ENCODE measurements around the gene RAPGEF6. TPM values are rescaled to one million over a fixed set of nuclear protein-coding genes. Genes with fewer than 3 reads are reported as not detected.

RAPGEF6 gene
- total RNA-seq, 1 donor from 2014 or later, result 16.9 TPM

GRCh38 chr5:131538177-131538593, 96.8 kb downstream of the RAPGEF6 start:
- Mint-ChIP-seq H3K4me1 (ENCODE audit: unreplicated experiment) (peaks cover 6% of the 10 kb centered on the region), H3K9me3 (ENCODE audit: unreplicated experiment) (no peaks in the 10 kb centered on the region), H3K27ac (ENCODE audit: unreplicated experiment) (no peak overlapping the region), H3K36me3 (ENCODE audit: low read depth, unreplicated experiment) (no peaks in the 10 kb centered on the region), H3K27me3 (ENCODE audit: unreplicated experiment) (no peaks in the 10 kb centered on the region), H3K4me3 (ENCODE audit: unreplicated experiment) (no peak overlapping the region)
- TF ChIP-seq CTCF (IDR thresholded peaks at IDR 0.05; ENCODE audit: unreplicated experiment), result no peak
- DNase-seq (ENCODE audit: low spot score), result no peak

- H3K27ac Mint-ChIP-seq (ENCODE audit: unreplicated experiment), result no peak overlapping the region
- TF ChIP-seq CTCF (IDR thresholded peaks at IDR 0.05; ENCODE audit: unreplicated experiment), result no peak
Measured at GRCh38 chr5:131536850-131537448, 98.1 kb downstream of the RAPGEF6 start.

GRCh38 chr5:131536211-131536826, 98.7 kb downstream of the RAPGEF6 start:
- Mint-ChIP-seq H3K9me3 (ENCODE audit: unreplicated experiment) (no peaks in the 10 kb centered on the region), H3K4me3 (ENCODE audit: unreplicated experiment) (no peak overlapping the region), H3K27ac (ENCODE audit: unreplicated experiment) (no peak overlapping the region), H3K27me3 (ENCODE audit: unreplicated experiment) (peaks cover 1% of the 10 kb centered on the region), H3K4me1 (ENCODE audit: unreplicated experiment) (peaks cover 15% of the 10 kb centered on the region), H3K36me3 (ENCODE audit: low read depth, unreplicated experiment) (no peaks in the 10 kb centered on the region)
- no peak for TF ChIP-seq CTCF (IDR thresholded peaks at IDR 0.05; ENCODE audit: unreplicated experiment)
- DNase-seq (ENCODE audit: low spot score), result no peak

More at GRCh38 chr5:131536850-131537448, 98.1 kb downstream of the RAPGEF6 start:
- no peak for DNase-seq (ENCODE audit: low spot score)
- no peaks in the 10 kb centered on the region for H3K9me3 Mint-ChIP-seq (ENCODE audit: unreplicated experiment)
- H3K36me3 Mint-ChIP-seq (ENCODE audit: low read depth, unreplicated experiment), result no peaks in the 10 kb centered on the region
- no peak overlapping the region for H3K4me3 Mint-ChIP-seq (ENCODE audit: unreplicated experiment)
- peaks cover 1% of the 10 kb centered on the region for H3K27me3 Mint-ChIP-seq (ENCODE audit: unreplicated experiment)
- peaks cover 15% of the 10 kb centered on the region for H3K4me1 Mint-ChIP-seq (ENCODE audit: unreplicated experiment)

- Mint-ChIP-seq H3K27me3 (ENCODE audit: unreplicated experiment) (peaks cover 1% of the 10 kb centered on the region), H3K4me1 (ENCODE audit: unreplicated experiment) (peaks cover 18% of the 10 kb centered on the region), H3K27ac (ENCODE audit: unreplicated experiment) (no peak overlapping the region), H3K9me3 (ENCODE audit: unreplicated experiment) (no peaks in the 10 kb centered on the region), H3K4me3 (ENCODE audit: unreplicated experiment) (no peak overlapping the region), H3K36me3 (ENCODE audit: low read depth, unreplicated experiment) (no peaks in the 10 kb centered on the region)
- TF ChIP-seq CTCF (IDR thresholded peaks at IDR 0.05; ENCODE audit: unreplicated experiment), result no peak
- DNase-seq (ENCODE audit: low spot score), result no peak
Measured at GRCh38 chr5:131534974-131535373, 100.1 kb downstream of the RAPGEF6 start.

- TF ChIP-seq CTCF (IDR thresholded peaks at IDR 0.05; ENCODE audit: unreplicated experiment), result no peak
- H3K36me3 Mint-ChIP-seq (ENCODE audit: low read depth, unreplicated experiment), result no peaks in the 10 kb centered on the region
- no peak for DNase-seq (ENCODE audit: low spot score)
- H3K27ac Mint-ChIP-seq (ENCODE audit: unreplicated experiment), result no peak overlapping the region
- peaks cover 18% of the 10 kb centered on the region for H3K4me1 Mint-ChIP-seq (ENCODE audit: unreplicated experiment)
- H3K9me3 Mint-ChIP-seq (ENCODE audit: unreplicated experiment), result no peaks in the 10 kb centered on the region
- H3K4me3 Mint-ChIP-seq (ENCODE audit: unreplicated experiment), result no peak overlapping the region
- H3K27me3 Mint-ChIP-seq (ENCODE audit: unreplicated experiment), result peaks cover 1% of the 10 kb centered on the region
Measured at GRCh38 chr5:131533836-131534235, 101.2 kb downstream of the RAPGEF6 start.

Measured in endothelial cell (in vitro differentiated cells).